Activated CD4-positive, alpha-beta T cell treated with anti-CD3 and anti-CD28 coated beads for 36 hours (primary cell): Measurements from ENCODE around the gene SMAD2. TPM values are rescaled to one million over a fixed set of nuclear protein-coding genes. Genes with fewer than 3 reads are reported as not detected.
"Not testable (repeated sequence)": the region's sequence is repeated elsewhere in the genome, so short reads cannot be mapped to it uniquely, and the experiment has no call there.

ENCODE experiments used
- ATAC-seq: fragments of 200-7000 bp; cut with Tn5 transposase; one replicate; pipeline ENCODE4 v1.10.0; 2021; ENCODE audit warnings: mild to moderate bottlenecking, moderate library complexity
- CTCF ChIA-PET: fragments of 350-600 bp; sonication (Branson Sonifier 250); formaldehyde crosslinking; loops from one replicate; lab custom pipeline; 2021; ENCODE audit warnings: antibody characterized with exemption; lab: Charles Lee
- POLR2A ChIA-PET: fragments of 350-600 bp; sonication (Branson Sonifier 250); formaldehyde crosslinking; loops from one replicate; lab custom pipeline; 2021; ENCODE audit warnings: antibody characterized with exemption, inconsistent platforms; lab: Charles Lee
- DNase-seq: peaks from one replicate; pipeline ENCODE4 v3.0.0-alpha.2; 2020
- H3K27ac Mint-ChIP-seq: one replicate; pipeline ENCODE4 v1.8.0; 2021; ENCODE audit warnings: mixed read lengths
- H3K27me3 Mint-ChIP-seq: one replicate; pipeline ENCODE4 v1.8.0; 2021; ENCODE audit warnings: mixed read lengths
- H3K36me3 Mint-ChIP-seq: one replicate; pipeline ENCODE4 v1.8.0; 2021; ENCODE audit warnings: low read depth, mixed read lengths
- H3K4me1 Mint-ChIP-seq: one replicate; pipeline ENCODE4 v1.8.0; 2021; ENCODE audit warnings: mixed read lengths
- H3K4me3 Mint-ChIP-seq: one replicate; pipeline ENCODE4 v1.8.0; 2021; ENCODE audit warnings: mild to moderate bottlenecking, moderate library complexity, mixed read lengths
- H3K9me3 Mint-ChIP-seq: one replicate; pipeline ENCODE4 v1.8.0; 2021; ENCODE audit warnings: low read depth, mixed read lengths
- intact Hi-C, 2 experiments: fragments of 100-400 bp; cut with DNase I in 1 of 2; cut with micrococcal nuclease in 1 of 2; formaldehyde crosslinking; loops; one replicate each; pipeline versions ENCODE4 v1.14.2 to v1.15.1; 2022 to 2024; cut with DNase I, micrococcal nuclease
- total RNA-seq, 2 experiments: library from RNA; stranded (reverse); gene quantifications; one replicate each; pipeline ENCODE4 v1.2.3, GENCODE V29; 2021

SMAD2 gene
- total RNA-seq, 2 experiments from 2014 or later = 169 to 178 TPM

DNA sequence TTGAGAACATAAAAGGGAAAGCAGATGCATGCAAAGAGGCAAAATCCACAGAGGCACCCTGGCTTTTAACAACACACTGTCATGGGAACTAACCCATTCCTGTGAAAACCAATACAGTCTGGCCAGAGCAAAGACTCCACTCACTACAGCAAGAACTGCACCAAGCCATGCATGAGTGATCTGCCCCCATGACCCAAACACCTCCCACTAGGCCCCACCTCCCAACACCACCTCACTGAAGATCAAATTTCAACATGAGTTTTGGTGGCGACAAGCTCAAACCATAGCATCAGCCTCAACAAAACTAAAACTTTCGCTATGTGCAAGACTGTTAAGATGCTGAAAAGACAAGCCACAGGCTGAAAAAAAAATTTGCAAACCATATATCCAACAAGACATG is 162.8 kb downstream of the SMAD2 start:
- no peak overlapping the region for H3K27ac Mint-ChIP-seq
- no peak for ATAC-seq
- DNase-seq = no peak

DNA sequence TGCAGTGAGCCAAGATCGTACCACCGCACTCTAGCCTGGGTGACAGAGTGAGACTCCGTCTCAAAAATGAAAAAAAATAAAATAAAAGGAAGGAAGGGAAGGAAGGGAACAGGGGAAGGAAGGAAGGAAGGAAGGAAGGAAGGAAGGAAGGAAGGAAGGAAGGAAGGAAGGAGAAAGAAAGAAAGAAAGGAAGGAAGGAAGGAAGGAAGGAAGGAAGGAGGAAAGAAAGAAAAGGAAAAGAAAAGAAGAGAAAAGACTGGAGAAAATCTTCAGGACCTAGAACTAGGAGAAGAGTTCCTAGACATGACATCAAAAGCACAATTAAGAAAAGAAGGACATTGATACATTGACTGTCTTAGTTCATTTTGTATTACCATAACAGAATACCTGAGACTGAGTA is 163.3 kb downstream of the SMAD2 start:
- intact Hi-C loops, H3K27ac Mint-ChIP-seq, POLR2A ChIA-PET, H3K36me3 Mint-ChIP-seq, DNase-seq, H3K4me3 Mint-ChIP-seq, H3K27me3 Mint-ChIP-seq, H3K9me3 Mint-ChIP-seq, H3K4me1 Mint-ChIP-seq, ATAC-seq: not testable (repeated sequence)
- CTCF ChIA-PET = interaction anchor here (0.6 to 0.9 kb wide), 2 partner anchors 44 to 236 kb away, joined by 3 read pairs; no protein-coding TSS in a partner anchor

More for the DNA sequence above, 162.8 kb downstream of the SMAD2 start:
- intact Hi-C loops = no loop called here
- CTCF ChIA-PET = interaction anchor here (0.6 to 0.9 kb wide), 4 partner anchors 19 to 697 kb away, joined by 3 to 4 read pairs (median 3); no protein-coding TSS in a partner anchor
- H3K4me3 Mint-ChIP-seq = no peak overlapping the region
- no peaks in the 10 kb centered on the region for H3K36me3 Mint-ChIP-seq
- no peaks in the 10 kb centered on the region for H3K4me1 Mint-ChIP-seq
- H3K9me3 Mint-ChIP-seq = no peaks in the 10 kb centered on the region
- POLR2A ChIA-PET = no interaction called here
- H3K27me3 Mint-ChIP-seq = peaks cover 3% of the 10 kb centered on the region
